ENCODE data around the gene TRAF3IP1.

Gene TRAF3IP1

GRCh38 chr2:238408615-238409340, 88.5 kb downstream of the TRAF3IP1 start:
- no peak for DNase-seq (ENCODE audit: low spot score)

- DNase-seq (ENCODE audit: low spot score) = no peak
Measured at GRCh38 chr2:238409341-238410199, 89.3 kb downstream of the TRAF3IP1 start.

GRCh38 chr2:238412067-238412767, 91.9 kb downstream of the TRAF3IP1 start:
- DNase-seq (ENCODE audit: low spot score) = no peak

- no peak for DNase-seq (ENCODE audit: low spot score)
Measured at GRCh38 chr2:238413368-238413767, 93.0 kb downstream of the TRAF3IP1 start.

GRCh38 chr2:238415036-238415764, 94.9 kb downstream of the TRAF3IP1 start:
- DNase-seq (ENCODE audit: low spot score) = no peak

- DNase-seq (ENCODE audit: low spot score) = no peak
Measured at GRCh38 chr2:238415893-238416292, 95.6 kb downstream of the TRAF3IP1 start.

- no peak for DNase-seq (ENCODE audit: low spot score)
Measured at GRCh38 chr2:238418196-238418998, 98.1 kb downstream of the TRAF3IP1 start.

- DNase-seq (ENCODE audit: low spot score) = no peak
Measured at GRCh38 chr2:238418999-238419546, 98.8 kb downstream of the TRAF3IP1 start.

GRCh38 chr2:238420442-238420841, 100.1 kb downstream of the TRAF3IP1 start:
- no peak for DNase-seq (ENCODE audit: low spot score)

GRCh38 chr2:238420878-238421694, 100.8 kb downstream of the TRAF3IP1 start:
- DNase-seq (ENCODE audit: low spot score) = no peak

GRCh38 chr2:238421695-238422035, 101.3 kb downstream of the TRAF3IP1 start:
- DNase-seq (ENCODE audit: low spot score) = no peak

- no peak for DNase-seq (ENCODE audit: low spot score)
Measured at GRCh38 chr2:238422285-238422684, 102.0 kb downstream of the TRAF3IP1 start.

- DNase-seq (ENCODE audit: low spot score) = no peak
Measured at GRCh38 chr2:238422940-238423339, 102.6 kb downstream of the TRAF3IP1 start.

- peak; percentile 61 for DNase-seq (ENCODE audit: low spot score)
Measured at GRCh38 chr2:238423561-238424312, 103.4 kb downstream of the TRAF3IP1 start.

GRCh38 chr2:238424313-238424700, 104.0 kb downstream of the TRAF3IP1 start:
- no peak for DNase-seq (ENCODE audit: low spot score)

- DNase-seq (ENCODE audit: low spot score) = no peak
Measured at GRCh38 chr2:238425505-238425978, 105.2 kb downstream of the TRAF3IP1 start.

- peak; percentile 69 for DNase-seq (ENCODE audit: low spot score)
Measured at GRCh38 chr2:238425979-238426567, 105.8 kb downstream of the TRAF3IP1 start.

GRCh38 chr2:238426568-238427434, 106.5 kb downstream of the TRAF3IP1 start, which contains the start of gene ASB1:
Gene ASB1, plus strand, starts transcription at chr2:238426927. Its CDS starts 144 bp downstream, at chr2:238427071.
- peak; percentile 92 for DNase-seq (ENCODE audit: low spot score)
